ENCODE results near the gene FBXW9. TPM values are rescaled to one million over a fixed set of nuclear protein-coding genes. Genes with fewer than 3 reads are reported as not detected.
"Not testable (repeated sequence)": the region's sequence is repeated elsewhere in the genome, so short reads cannot be mapped to it uniquely, and the experiment has no call there.

The FBXW9 gene
- total and polyA plus RNA-seq, 4 donors: 1.9 to 5.4 (median 4.5) TPM

DNA sequence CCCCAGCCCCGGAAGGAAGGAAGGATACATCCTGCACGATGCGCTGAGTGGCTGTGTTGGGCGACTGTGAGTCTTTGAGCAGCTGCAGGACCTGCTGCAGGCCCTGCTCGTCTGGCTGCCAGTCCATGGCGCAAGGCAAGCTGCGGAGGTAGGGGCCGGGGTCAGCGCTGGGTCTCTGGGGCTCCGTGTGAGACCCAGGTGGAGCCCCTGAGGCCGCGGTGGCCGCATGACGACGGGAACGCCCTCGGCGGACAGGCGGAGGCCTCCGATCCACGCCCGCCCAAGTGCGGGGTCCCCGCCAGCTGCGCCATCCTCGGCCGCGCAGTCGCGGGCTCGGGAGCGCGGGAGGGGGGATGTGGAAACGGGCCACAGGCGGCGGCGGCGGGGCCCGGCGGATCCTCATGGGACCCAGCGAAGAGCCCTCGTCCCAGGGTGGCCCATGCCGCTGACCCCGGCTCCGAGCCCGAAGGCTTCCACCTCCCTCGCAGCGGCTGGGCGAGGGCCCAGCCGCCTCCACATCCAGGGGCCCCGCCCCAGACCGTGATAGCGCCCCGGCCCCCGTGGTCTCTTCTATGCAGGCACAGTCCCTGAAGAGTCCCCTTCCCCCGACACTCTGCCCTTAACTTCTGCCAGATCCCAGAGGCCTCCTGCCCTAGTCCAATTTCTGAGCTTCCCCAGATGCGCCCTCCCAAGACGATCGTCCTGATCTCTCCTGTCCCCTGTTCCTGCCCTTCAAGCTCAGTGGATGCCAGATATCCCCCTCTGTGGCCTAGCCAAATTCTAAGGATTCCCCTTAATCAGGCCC is 24.6 kb upstream of the FBXW9 start:
- H3K36me3 ChIP-seq (ENCODE audit: control insufficient read depth in 1 of 2, insufficient read depth in 2 of 2, low read length in 1 of 2): peaks cover 0 to 7% of the 10 kb centered on the region in 2 donors
- WGBS, 2 donors: 2 to 4% methylated on average over 55 to 59 of the region's 59 CpGs
- DNase-seq: peak in 1 of 2 donors; percentile 78
- peak overlapping the region; percentile 68 to 97 for H3K4me3 ChIP-seq (ENCODE audit: low read length in 2 of 2)
- peak overlapping the region; percentile 49 to 59 for H3K27ac ChIP-seq (ENCODE audit: low read depth in 1 of 2, low read length in 2 of 2)
- no peaks in the 10 kb centered on the region for H3K9me3 ChIP-seq (ENCODE audit: control insufficient read depth, low read length)
- peak; percentile 50 for ATAC-seq (ENCODE audit: low FRiP score)
- H3K4me1 ChIP-seq (ENCODE audit: control insufficient read depth in 1 of 2, insufficient read depth in 2 of 2, low read length in 2 of 2): no peaks in the 10 kb centered on the region
- H3K27me3 ChIP-seq (ENCODE audit: control insufficient read depth in 1 of 2, insufficient read depth in 2 of 2, low read length in 1 of 2): no peaks in the 10 kb centered on the region
- intact Hi-C loops (cut with DNase I): loop anchor here in 1 of 2 donors (5.0 kb wide), 1 partner anchor 76 kb away; no protein-coding TSS in a partner anchor

- intact Hi-C loops (cut with DNase I): loop anchor here in 1 of 2 donors (5.0 kb wide), 1 partner anchor 77 kb away; no protein-coding TSS in a partner anchor
- Histone ChIP-seq H3K4me1 (ENCODE audit: control insufficient read depth in 1 of 2, insufficient read depth in 2 of 2, low read length in 2 of 2) (no peaks in the 10 kb centered on the region), H3K27me3 (ENCODE audit: control insufficient read depth in 1 of 2, insufficient read depth in 2 of 2, low read length in 1 of 2) (no peaks in the 10 kb centered on the region), H3K4me3 (ENCODE audit: low read length in 2 of 2) (no peak overlapping the region), H3K36me3 (ENCODE audit: control insufficient read depth in 1 of 2, insufficient read depth in 2 of 2, low read length in 1 of 2) (peaks cover 0 to 7% of the 10 kb centered on the region in 2 donors), H3K27ac (ENCODE audit: low read depth in 1 of 2, low read length in 2 of 2) (no peak overlapping the region), H3K9me3 (ENCODE audit: control insufficient read depth, low read length) (no peaks in the 10 kb centered on the region)
- ATAC-seq (ENCODE audit: low FRiP score) (no peak), DNase-seq (no peak)
- 78 to 79% methylated on average over 10 of the region's 10 CpGs for WGBS, 2 donors
Observed at GRCh38 chr19:12720296-12720695, 23.9 kb upstream of the FBXW9 start.

DNA sequence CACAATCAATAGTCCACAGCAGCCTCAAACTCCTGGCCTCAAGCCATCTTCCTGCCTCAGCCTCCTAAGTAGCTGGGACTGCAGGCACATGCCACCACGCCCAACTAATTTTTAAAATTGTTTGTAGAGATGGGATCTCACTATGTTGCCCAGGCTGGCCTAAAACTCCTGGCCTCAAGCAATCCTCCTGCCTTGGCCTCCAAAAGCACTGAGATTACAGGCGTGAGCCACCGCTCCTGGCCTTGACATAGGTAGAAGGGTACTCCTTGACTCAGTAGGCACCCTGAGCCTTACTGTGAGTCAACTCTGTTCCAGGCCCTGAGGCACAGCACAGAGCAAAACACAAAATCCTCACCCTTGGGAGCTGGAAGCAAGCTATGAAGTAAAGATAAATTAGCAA is 19.5 kb upstream of the FBXW9 start:
- DNase-seq: no peak
- Histone ChIP-seq H3K36me3 (ENCODE audit: control insufficient read depth in 1 of 2, insufficient read depth in 2 of 2, low read length in 1 of 2) (peaks cover 0 to 12% of the 10 kb centered on the region in 2 donors), H3K27me3 (ENCODE audit: control insufficient read depth in 1 of 2, insufficient read depth in 2 of 2, low read length in 1 of 2) (no peaks in the 10 kb centered on the region), H3K9me3 (ENCODE audit: control insufficient read depth, low read length) (no peaks in the 10 kb centered on the region), H3K4me1 (ENCODE audit: control insufficient read depth in 1 of 2, insufficient read depth in 2 of 2, low read length in 2 of 2) (no peaks in the 10 kb centered on the region), H3K27ac (ENCODE audit: low read depth in 1 of 2, low read length in 2 of 2) (no peak overlapping the region), H3K4me3 (ENCODE audit: low read length in 2 of 2) (no peak overlapping the region)
- WGBS, 2 donors: 95% methylated on average over 3 of the region's 3 CpGs
- intact Hi-C loops (cut with DNase I): no loop called here
- ATAC-seq (ENCODE audit: low FRiP score): no peak

GRCh38 chr19:12715102-12715501 is 18.7 kb upstream of the FBXW9 start:
- Histone ChIP-seq H3K36me3 (ENCODE audit: control insufficient read depth in 1 of 2, insufficient read depth in 2 of 2, low read length in 1 of 2) (peaks cover 0 to 15% of the 10 kb centered on the region in 2 donors), H3K27me3 (ENCODE audit: control insufficient read depth in 1 of 2, insufficient read depth in 2 of 2, low read length in 1 of 2) (no peaks in the 10 kb centered on the region), H3K4me1 (ENCODE audit: control insufficient read depth in 1 of 2, insufficient read depth in 2 of 2, low read length in 2 of 2) (no peaks in the 10 kb centered on the region), H3K9me3 (ENCODE audit: control insufficient read depth, low read length) (no peaks in the 10 kb centered on the region), H3K4me3 (ENCODE audit: low read length in 2 of 2) (no peak overlapping the region), H3K27ac (ENCODE audit: low read depth in 1 of 2, low read length in 2 of 2) (no peak overlapping the region)
- DNase-seq (no peak), ATAC-seq (ENCODE audit: low FRiP score) (no peak)
- intact Hi-C loops (cut with DNase I): no loop called here
- WGBS, 2 donors: 90 to 92% methylated on average over 15 of the region's 15 CpGs

GRCh38 chr19:12713304-12713703 is 16.9 kb upstream of the FBXW9 start:
- whole genome bisulfite sequencing, 2 donors: 86 to 90% methylated on average over 9 of the region's 9 CpGs
- H3K4me1 ChIP-seq (ENCODE audit: control insufficient read depth in 1 of 2, insufficient read depth in 2 of 2, low read length in 2 of 2); intact Hi-C loops (cut with DNase I); DNase-seq; H3K27ac ChIP-seq (ENCODE audit: low read depth in 1 of 2, low read length in 2 of 2); H3K9me3 ChIP-seq (ENCODE audit: control insufficient read depth, low read length); H3K27me3 ChIP-seq (ENCODE audit: control insufficient read depth in 1 of 2, insufficient read depth in 2 of 2, low read length in 1 of 2); ATAC-seq (ENCODE audit: low FRiP score); H3K4me3 ChIP-seq (ENCODE audit: low read length in 2 of 2): not testable (repeated sequence)
- H3K36me3 ChIP-seq (ENCODE audit: control insufficient read depth in 1 of 2, insufficient read depth in 2 of 2, low read length in 1 of 2): peaks cover 0 to 12% of the 10 kb centered on the region in 2 donors

- WGBS, 2 donors: 35% methylated on average over 11 to 13 of the region's 14 CpGs
- H3K9me3 ChIP-seq (ENCODE audit: control insufficient read depth, low read length); DNase-seq; H3K27ac ChIP-seq (ENCODE audit: low read depth in 1 of 2, low read length in 2 of 2); H3K4me3 ChIP-seq (ENCODE audit: low read length in 2 of 2); ATAC-seq (ENCODE audit: low FRiP score); intact Hi-C loops (cut with DNase I); H3K27me3 ChIP-seq (ENCODE audit: control insufficient read depth in 1 of 2, insufficient read depth in 2 of 2, low read length in 1 of 2); H3K4me1 ChIP-seq (ENCODE audit: control insufficient read depth in 1 of 2, insufficient read depth in 2 of 2, low read length in 2 of 2): not testable (repeated sequence)
- peaks cover 0 to 12% of the 10 kb centered on the region in 2 donors for H3K36me3 ChIP-seq (ENCODE audit: control insufficient read depth in 1 of 2, insufficient read depth in 2 of 2, low read length in 1 of 2)
Observed at GRCh38 chr19:12712077-12712476, 15.6 kb upstream of the FBXW9 start.

DNA sequence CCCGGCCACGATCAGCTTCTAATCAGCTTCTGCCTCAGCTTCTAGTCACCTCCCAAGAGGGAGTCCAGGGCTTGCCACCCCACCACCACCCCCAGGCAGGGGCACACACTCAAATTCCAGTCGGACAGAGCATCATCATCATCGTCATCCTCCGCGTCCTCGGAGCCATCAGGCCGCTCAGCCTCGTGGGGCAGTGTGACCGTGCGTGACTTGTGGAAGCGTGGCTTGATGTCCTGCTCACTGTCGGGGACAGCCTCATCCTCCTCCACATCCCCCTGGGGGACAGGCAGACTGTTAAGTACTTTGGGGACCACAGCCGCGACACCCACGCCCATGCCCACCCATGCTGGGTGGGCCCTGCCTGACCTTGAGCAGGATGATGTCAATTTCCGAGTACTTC is 14.8 kb upstream of the FBXW9 start:
- no peaks in the 10 kb centered on the region for H3K4me1 ChIP-seq (ENCODE audit: control insufficient read depth in 1 of 2, insufficient read depth in 2 of 2, low read length in 2 of 2)
- H3K9me3 ChIP-seq (ENCODE audit: control insufficient read depth, low read length): no peaks in the 10 kb centered on the region
- H3K27ac ChIP-seq (ENCODE audit: low read depth in 1 of 2, low read length in 2 of 2): no peak overlapping the region
- ATAC-seq (ENCODE audit: low FRiP score): no peak
- intact Hi-C loops (cut with DNase I): no loop called here
- DNase-seq: no peak
- H3K4me3 ChIP-seq (ENCODE audit: low read length in 2 of 2): no peak overlapping the region
- WGBS, 2 donors: 94 to 95% methylated on average over 17 of the region's 17 CpGs
- H3K27me3 ChIP-seq (ENCODE audit: control insufficient read depth in 1 of 2, insufficient read depth in 2 of 2, low read length in 1 of 2): no peaks in the 10 kb centered on the region
- H3K36me3 ChIP-seq (ENCODE audit: control insufficient read depth in 1 of 2, insufficient read depth in 2 of 2, low read length in 1 of 2): peaks cover 0 to 8% of the 10 kb centered on the region in 2 donors

- H3K9me3 ChIP-seq (ENCODE audit: control insufficient read depth, low read length): no peaks in the 10 kb centered on the region
- no peaks in the 10 kb centered on the region for H3K4me1 ChIP-seq (ENCODE audit: control insufficient read depth in 1 of 2, insufficient read depth in 2 of 2, low read length in 2 of 2)
- H3K36me3 ChIP-seq (ENCODE audit: control insufficient read depth in 1 of 2, insufficient read depth in 2 of 2, low read length in 1 of 2): peaks cover 0 to 10% of the 10 kb centered on the region in 2 donors
- DNase-seq: no peak
- ATAC-seq (ENCODE audit: low FRiP score): no peak
- no peak overlapping the region for H3K4me3 ChIP-seq (ENCODE audit: low read length in 2 of 2)
- H3K27ac ChIP-seq (ENCODE audit: low read depth in 1 of 2, low read length in 2 of 2): no peak overlapping the region
- 91 to 93% methylated on average over 8 of the region's 8 CpGs for WGBS, 2 donors
- intact Hi-C loops (cut with DNase I): no loop called here
- H3K27me3 ChIP-seq (ENCODE audit: control insufficient read depth in 1 of 2, insufficient read depth in 2 of 2, low read length in 1 of 2): no peaks in the 10 kb centered on the region
Observed at GRCh38 chr19:12708641-12709040, 12.2 kb upstream of the FBXW9 start.

DNA sequence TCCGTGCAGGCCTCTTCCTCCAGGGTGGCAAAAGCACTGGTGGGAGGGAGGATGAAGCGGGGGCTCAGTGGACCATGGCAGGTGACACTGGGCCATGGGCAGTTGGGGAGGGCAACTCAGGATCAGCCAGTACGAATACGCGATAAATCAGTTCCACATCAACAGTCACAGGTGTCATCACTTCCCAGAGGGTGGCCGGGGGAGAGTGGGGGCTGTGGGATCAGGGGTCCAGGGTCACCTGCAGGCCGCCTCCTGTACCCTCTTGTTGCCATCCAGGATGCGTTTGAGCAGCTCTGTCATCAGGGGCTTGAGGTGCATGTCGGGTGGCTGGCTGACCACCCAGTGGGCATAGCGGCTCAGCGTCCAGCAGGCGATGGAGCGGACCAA is 9.9 kb upstream of the FBXW9 start:
- WGBS, 2 donors: 90 to 93% methylated on average over 12 to 13 of the region's 13 CpGs
- Histone ChIP-seq H3K9me3 (ENCODE audit: control insufficient read depth, low read length) (no peaks in the 10 kb centered on the region), H3K4me3 (ENCODE audit: low read length in 2 of 2) (no peak overlapping the region), H3K36me3 (ENCODE audit: control insufficient read depth in 1 of 2, insufficient read depth in 2 of 2, low read length in 1 of 2) (peaks cover 0 to 15% of the 10 kb centered on the region in 2 donors), H3K27me3 (ENCODE audit: control insufficient read depth in 1 of 2, insufficient read depth in 2 of 2, low read length in 1 of 2) (no peaks in the 10 kb centered on the region), H3K4me1 (ENCODE audit: control insufficient read depth in 1 of 2, insufficient read depth in 2 of 2, low read length in 2 of 2) (no peaks in the 10 kb centered on the region), H3K27ac (ENCODE audit: low read depth in 1 of 2, low read length in 2 of 2) (no peak overlapping the region)
- intact Hi-C loops (cut with DNase I): no loop called here
- ATAC-seq (ENCODE audit: low FRiP score): no peak
- DNase-seq: no peak
